K562 (cell line): Measurements from ENCODE around the gene APBA2. TPM values are rescaled to one million over a fixed set of nuclear protein-coding genes. Genes with fewer than 3 reads are reported as not detected.

Experiments
- ATAC-seq: fragments of 200-7000 bp; cut with Tn5 transposase; 3 replicates; pipeline ENCODE4 v1.9.1; 2020; ENCODE audit warnings: moderate library complexity
- BruUV-seq: library from RNA; stranded (reverse); fragments of 400-500 nt; replicated peaks from 2 replicates; lab custom pipeline; 2021; lab: Mats Ljungman, UMichigan
- CTCF ChIA-PET: fragments of 300-600 bp; formaldehyde crosslinking; extraction: SDS; loops from one replicate; lab custom pipeline; 2021; ENCODE audit warnings: low intra/inter-chr PET ratio; lab: Yijun Ruan, JAX
- POLR2A ChIA-PET: fragments of 300-600, 350-650 bp; sonication (Branson Sonifier 250); formaldehyde crosslinking; extraction: SDS; loops from one replicate; lab custom pipeline; 2021; ENCODE audit warnings: antibody characterized with exemption, inconsistent platforms; lab: Yijun Ruan, JAX
- DNase-seq, 4 experiments: peaks; one replicate each; pipeline versions ENCODE4 v3.0.0 to v3.0.0-alpha.2; 2011 to 2018; ENCODE audit warnings: low spot score in 3 of 4, mixed read lengths in 3 of 4; ENCODE audit errors: extremely low read depth in 1 of 4
- FAIRE-seq: peaks from 2 replicates; lab custom pipeline; 2011; peaks lifted over from hg19 to GRCh38; lab: Jason Lieb, UNC
- H2AFZ ChIP-seq: 2 replicates; pipeline ENCODE4 v1.6.0; 2011; ENCODE audit warnings: low read depth, low read length, control low read depth, inconsistent platforms
- H3K27ac ChIP-seq: fragments of 200-600 bp; 3 replicates; pipeline ENCODE4 v1.8.0; 2011; ENCODE audit warnings: low read depth, mild to moderate bottlenecking, control low read depth, inconsistent platforms, low read length, moderate library complexity, mixed read lengths; ENCODE audit errors: extremely low read depth
- H3K27me3 ChIP-seq, 2 experiments: fragments of 300-600 bp in 1 of 2; 2 replicates in 1 of 2; 3 replicates in 1 of 2; pipeline versions ENCODE4 v1.6.0 to v1.8.0; 2011; ENCODE audit warnings: inconsistent platforms in 2 of 2, low read length in 2 of 2, mild to moderate bottlenecking in 1 of 2, mixed read lengths in 1 of 2, moderate library complexity in 1 of 2; ENCODE audit not compliant: control insufficient read depth in 2 of 2, insufficient read depth in 2 of 2
- H3K36me3 ChIP-seq: fragments of 300-600 bp; 3 replicates; pipeline ENCODE4 v1.8.0; 2011; ENCODE audit warnings: mild to moderate bottlenecking, low read length, inconsistent platforms; ENCODE audit not compliant: control insufficient read depth, insufficient read depth
- H3K4me1 ChIP-seq, 2 experiments: fragments of 200-600 bp in 1 of 2; replicated peaks in 1 of 2; 2 replicates in 1 of 2; 3 replicates in 1 of 2; pipeline versions ENCODE4 v1.5.1 to v1.8.0; 2011; ENCODE audit warnings: inconsistent platforms in 2 of 2, low read length in 2 of 2, mild to moderate bottlenecking in 1 of 2, mixed read lengths in 1 of 2, moderate library complexity in 1 of 2; ENCODE audit not compliant: control insufficient read depth in 2 of 2, insufficient read depth in 2 of 2
- H3K4me2 ChIP-seq: 2 replicates; pipeline ENCODE4 v1.6.1; 2011; ENCODE audit warnings: low read length, control low read depth, inconsistent platforms, mixed read lengths; ENCODE audit not compliant: insufficient read depth
- H3K4me3 ChIP-seq: fragments of 200-600 bp; sonication (generic), shearing (Covaris generic); 2 replicates; pipeline ENCODE4 v1.5.1; 2016; ENCODE audit warnings: control low read depth, inconsistent platforms
- H3K79me2 ChIP-seq: fragments of 200-600 bp; 3 replicates; pipeline ENCODE4 v1.8.0; 2011; ENCODE audit warnings: low read length, inconsistent platforms; ENCODE audit not compliant: control insufficient read depth, insufficient read depth
- H3K9ac ChIP-seq, 2 experiments: 2 replicates each; pipeline versions ENCODE4 v1.6.0 to v1.6.1; 2011; ENCODE audit warnings: low read depth in 2 of 2, low read length in 2 of 2, control low read depth in 1 of 2, inconsistent platforms in 1 of 2, mild to moderate bottlenecking in 1 of 2, mixed read lengths in 1 of 2; ENCODE audit not compliant: insufficient read depth in 1 of 2
- H3K9me1 ChIP-seq: one replicate; pipeline ENCODE4 v1.6.0; 2011; ENCODE audit warnings: inconsistent platforms, mild to moderate bottlenecking, low read length, moderate library complexity; ENCODE audit not compliant: control insufficient read depth, insufficient read depth
- H3K9me3 ChIP-seq: replicated peaks from 2 replicates; pipeline ENCODE4 v1.5.1; 2011; ENCODE audit warnings: low read depth, low read length, inconsistent platforms; ENCODE audit not compliant: control insufficient read depth, insufficient read depth
- H4K20me1 ChIP-seq: replicated peaks from 2 replicates; pipeline ENCODE4 v1.6.1; 2011; ENCODE audit warnings: low read length, inconsistent platforms, mixed read lengths; ENCODE audit not compliant: control insufficient read depth, insufficient read depth
- BCLAF1 ChIP-seq, 2 experiments: fragments of 450-650 bp in 1 of 2; IDR thresholded peaks; 2 replicates each; pipeline ENCODE4 v1.6.1; 2011 to 2017; ENCODE audit warnings: low read depth in 2 of 2, antibody characterized with exemption in 1 of 2, borderline replicate concordance in 1 of 2, low read length in 1 of 2, mild to moderate bottlenecking in 1 of 2, mixed read lengths in 1 of 2; ENCODE audit not compliant: control insufficient read depth in 1 of 2
- KLF13 ChIP-seq: fragments of 450-650 bp; IDR thresholded peaks from 2 replicates; pipeline ENCODE4 v1.6.1; 2016; ENCODE audit warnings: missing genetic modification characterization, low read depth, mild to moderate bottlenecking, missing compliant biosample characterization, moderate library complexity, borderline replicate concordance
- NR2F6 ChIP-seq: fragments of 450-650 bp; formaldehyde crosslinking; IDR thresholded peaks from 2 replicates; pipeline ENCODE4 v1.4.0; 2020; ENCODE audit warnings: mild to moderate bottlenecking
- PPARD ChIP-seq: fragments of 250-450 bp; sonication (Bioruptor Pico); IDR thresholded peaks from 2 replicates; pipeline ENCODE4 v1.8.0; 2022; ENCODE audit warnings: inconsistent platforms, mild to moderate bottlenecking, moderate library complexity
- SIN3B ChIP-seq: fragments of 450-650 bp; IDR thresholded peaks from 2 replicates; pipeline ENCODE4 v1.6.1; 2017; ENCODE audit warnings: low read depth, mild to moderate bottlenecking, moderate library complexity
- SIX5 ChIP-seq, 2 experiments: IDR thresholded peaks; 2 replicates each; pipeline ENCODE4 v1.6.1; 2011; ENCODE audit warnings: low read length in 2 of 2, borderline replicate concordance in 1 of 2, low read depth in 1 of 2, mild to moderate bottlenecking in 1 of 2, moderate library complexity in 1 of 2; ENCODE audit not compliant: insufficient read depth in 1 of 2
- SREBF1 ChIP-seq: fragments of 150-350 bp; IDR thresholded peaks from 2 replicates; pipeline ENCODE4 v1.6.1; 2014; ENCODE audit warnings: antibody characterized with exemption, low read depth, low read length, borderline replicate concordance
- ZBTB5 ChIP-seq: fragments of 450-650 bp; IDR thresholded peaks from 2 replicates; pipeline ENCODE4 v1.6.1; 2017; ENCODE audit warnings: antibody characterized with exemption
- ZFX ChIP-seq: sonication (generic); formaldehyde crosslinking; IDR thresholded peaks from 2 replicates; pipeline ENCODE4 v1.8.0; 2022; ENCODE audit warnings: mild to moderate bottlenecking, missing genetic modification reagents, moderate library complexity
- ZKSCAN8 ChIP-seq: fragments of 200-800 bp; sonication (Bioruptor generic); IDR thresholded peaks from 2 replicates; pipeline ENCODE4 v1.6.1; 2016; ENCODE audit warnings: missing genetic modification characterization, missing compliant biosample characterization
- ZNF507 ChIP-seq: conservative IDR thresholded peaks from 2 replicates; pipeline ENCODE4 v1.6.1; 2017; ENCODE audit warnings: missing genetic modification characterization, missing compliant biosample characterization
- WGBS: fragments of 100-300 bp; shearing (Covaris generic); methylation state at CpG from one replicate; pipeline ENCODE4 v1.1.6; 2016; ENCODE audit warnings: low coverage, mixed read lengths; ENCODE audit not compliant: insufficient coverage; ENCODE audit errors: missing lambda C conversion rate; 5-methylcytosine and 5-hydroxymethylcytosine counted together
- in situ Hi-C: fragments of 300-500 bp; cut with MboI; formaldehyde crosslinking; loops from 4 replicates; pipeline ENCODE4 v1.15.0; 2018; ENCODE audit warnings: inconsistent platforms, mixed read lengths
- intact Hi-C: fragments of 100-400 bp; cut with micrococcal nuclease; formaldehyde crosslinking; loops from 2 replicates; pipeline ENCODE4 v1.14.2; 2022
- polyA plus RNA-seq, 8 experiments: library from polyadenylated mRNA; depleted of rRNA in 4 of 8; stranded (reverse) in 5 of 8; unstranded in 3 of 8; fragments of >200 nt; fragmentation: Nextera tagmentation in 2 of 8; fragmentation: Illumina TruSeq in 1 of 8; extraction: Ambion mirVana in 2 of 8; extraction: Trizol in 1 of 8; gene quantifications; 2 replicates each; pipeline versions ENCODE4 v1.2.1 to v1.2.3, GENCODE V29; 2011 to 2014; ENCODE audit warnings: inconsistent platforms in 1 of 8, missing spikeins in 1 of 8
- total RNA-seq, 7 experiments: library from RNA; depleted of rRNA in 6 of 7; stranded (reverse); fragments of >200 nt in 6 of 7; fragmentation: Illumina TruSeq in 2 of 7; extraction: Trizol in 2 of 7; gene quantifications; 2 replicates each; pipeline versions ENCODE4 v1.2.1 to v1.2.3, GENCODE V29; 2011 to 2021; ENCODE audit warnings: low replicate concordance in 1 of 7

APBA2 gene
- total and polyA plus RNA-seq, 9 of the 15 experiments (the other 6 are each of a cell fraction or from before 2014, with no cell fraction given), result 0.24 to 40.9 (median 25.2) TPM

GRCh38 chr15:29105151-29105854 lies 219.5 kb downstream of the APBA2 start:
- Histone ChIP-seq H3K4me3 (no peak overlapping the region), H3K4me2 (no peak overlapping the region), H4K20me1 (no peaks in the 10 kb centered on the region), H3K9me3 (no peaks in the 10 kb centered on the region), H3K9ac (no peak overlapping the region), H3K9me1 (peaks cover 2% of the 10 kb centered on the region), H3K27me3 (no peaks in the 10 kb centered on the region), H3K79me2 (no peaks in the 10 kb centered on the region), H3K36me3 (peaks cover 37% of the 10 kb centered on the region; the same call in 1 of the 3 replicates), H3K27ac (no peak overlapping the region), H2AFZ (no peak overlapping the region), H3K4me1 (no peaks in the 10 kb centered on the region)
- WGBS, result 80% methylated on average over 19 of the region's 22 CpGs
- ChIA-PET CTCF (no interaction called here), POLR2A (interaction anchor here (0.9 kb wide), 1 partner anchor 37 kb away, joined by 3 read pairs; no protein-coding TSS in a partner anchor)
- no peak for ATAC-seq
- intact Hi-C loops, result no loop called here
- BruUV-seq, result no TSS peak
- in situ Hi-C loops, result no loop called here
- FAIRE-seq, result no peak
- DNase-seq, result no peak
- TF ChIP-seq PPARD (CRISPR knock-in tag), result no peak
- no peak for TF ChIP-seq SIN3B
- TF ChIP-seq SIX5 (IDR thresholded peaks at IDR 0.05; ENCODE audit: borderline replicate concordance in 1 of 2, insufficient read depth in 1 of 2, low read depth in 1 of 2, low read length in 2 of 2), result no peak
- TF ChIP-seq ZNF507 (tag), result no peak
- no peak for TF ChIP-seq ZKSCAN8
- no peak for TF ChIP-seq ZBTB5
- no peak for TF ChIP-seq SREBF1
- TF ChIP-seq ZFX (CRISPR knock-in tag), result no peak
- no peak for TF ChIP-seq KLF13
- TF ChIP-seq BCLAF1 (IDR thresholded peaks at IDR 0.05; ENCODE audit: borderline replicate concordance in 1 of 2, control insufficient read depth in 1 of 2, low read depth in 2 of 2, low read length in 1 of 2), result no peak
- TF ChIP-seq NR2F6, result no peak
